M059J (cell line): Measurements from ENCODE around the gene KCNH1. TPM values are rescaled to one million over a fixed set of nuclear protein-coding genes. Genes with fewer than 3 reads are reported as not detected.

Source experiments
- DNase-seq: peaks from one replicate; pipeline ENCODE4 v3.0.0-alpha.2; 2012; ENCODE audit warnings: low read depth
- total RNA-seq: library from RNA; depleted of rRNA; stranded (reverse); fragments of >200 nt; shearing (Covaris generic); gene quantifications from 2 replicates; pipeline ENCODE4 v1.2.3, GENCODE V29; 2014

KCNH1 gene
- total RNA-seq, 1 experiment from 2014 or later: 3.2 TPM

DNA sequence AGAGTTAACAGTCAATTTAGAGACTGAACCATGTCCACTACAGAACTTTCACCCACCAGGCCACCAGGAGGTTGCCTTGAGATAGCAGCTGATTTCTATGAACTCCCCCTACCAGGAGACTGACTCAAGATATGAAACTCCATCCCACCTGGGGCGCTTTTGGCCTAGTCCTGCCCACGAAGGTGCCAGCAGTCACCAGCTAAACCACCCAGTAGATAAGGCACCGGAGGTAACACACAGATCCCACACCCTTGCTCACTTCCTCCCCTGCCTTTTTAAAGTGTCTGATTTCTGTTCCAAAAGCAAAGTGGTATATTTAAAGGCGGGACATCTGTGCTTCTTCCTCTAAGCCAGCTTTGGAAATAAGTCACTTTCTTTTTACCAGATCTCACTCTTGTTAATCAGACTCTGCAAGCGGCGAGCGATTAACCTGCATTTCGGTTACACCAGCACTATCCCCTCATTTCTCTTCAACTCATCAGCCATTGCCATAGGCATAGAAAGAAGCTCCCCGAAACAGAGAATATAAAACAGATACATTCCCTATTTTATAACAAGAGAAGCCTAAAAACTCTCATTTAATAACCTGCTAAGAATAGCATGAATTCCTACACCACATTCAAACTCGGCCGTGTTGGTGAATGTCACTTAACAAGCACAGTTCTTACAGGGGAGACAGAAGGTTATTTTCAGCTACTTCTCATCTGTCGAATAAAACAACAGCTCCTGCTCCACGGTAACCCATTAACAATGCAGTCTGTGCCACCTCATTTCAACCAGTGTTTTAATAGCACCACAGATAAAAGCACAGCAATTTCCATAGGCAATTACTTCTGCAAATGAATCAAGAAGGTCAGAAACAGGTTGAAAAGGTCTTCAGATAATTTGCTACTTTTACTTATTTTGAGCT lies 318.1 kb downstream of the KCNH1 start:
- DNase-seq: peak; percentile 37

DNA sequence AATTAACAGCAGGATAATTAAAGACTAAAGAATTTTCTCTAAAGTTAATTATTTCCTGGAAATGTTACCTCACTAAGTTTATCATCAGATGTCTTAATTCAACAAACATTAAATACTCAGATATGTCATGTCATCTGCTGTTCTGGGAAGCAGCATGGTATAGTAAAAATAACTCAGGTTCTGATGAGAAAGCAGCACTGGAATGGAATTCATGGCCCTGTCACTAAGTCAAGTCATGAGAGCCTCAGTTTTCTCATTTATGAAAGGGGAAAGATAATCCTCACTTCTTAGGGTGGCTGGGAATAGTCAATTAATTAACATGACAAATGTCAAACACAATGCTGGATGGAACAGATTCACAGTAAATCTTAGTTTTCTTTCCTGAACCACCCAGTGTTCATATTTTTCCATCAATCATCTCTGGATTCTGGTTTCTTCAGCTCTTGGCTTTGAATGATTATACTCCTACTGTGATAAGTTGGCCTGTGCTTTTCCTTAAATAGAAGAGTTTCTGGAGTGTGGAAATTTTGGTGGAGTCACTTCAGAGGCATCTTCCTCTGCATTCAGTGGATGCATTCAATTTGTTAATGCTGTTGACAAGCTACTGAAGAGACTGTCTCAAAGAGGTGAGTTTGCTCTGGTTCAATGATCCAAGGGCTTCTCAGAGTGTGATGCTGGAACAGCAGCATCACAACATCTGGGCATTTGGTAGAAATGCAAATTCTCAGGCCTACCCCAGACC lies 319.4 kb downstream of the KCNH1 start:
- DNase-seq: no peak

DNA sequence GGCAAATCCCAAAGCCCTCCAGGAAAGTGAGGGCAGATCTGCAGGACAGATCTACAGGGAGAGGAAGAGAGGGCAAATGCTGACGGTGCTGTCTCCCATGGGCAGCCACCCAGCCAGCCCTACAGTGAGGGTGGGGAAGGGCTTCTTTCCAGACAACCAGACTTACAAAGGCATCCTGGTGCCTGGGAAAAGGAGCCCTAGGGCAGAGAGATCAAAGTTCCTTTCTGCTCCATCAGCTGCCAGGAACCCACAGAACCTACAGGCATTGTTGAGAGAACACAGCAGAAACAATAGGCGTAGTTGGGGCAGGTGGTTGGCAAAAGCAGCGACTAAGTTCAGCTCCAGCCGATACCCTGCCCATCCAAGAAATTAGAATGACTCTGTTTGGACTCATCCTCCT lies 332.4 kb downstream of the KCNH1 start:
- no peak for DNase-seq

DNA sequence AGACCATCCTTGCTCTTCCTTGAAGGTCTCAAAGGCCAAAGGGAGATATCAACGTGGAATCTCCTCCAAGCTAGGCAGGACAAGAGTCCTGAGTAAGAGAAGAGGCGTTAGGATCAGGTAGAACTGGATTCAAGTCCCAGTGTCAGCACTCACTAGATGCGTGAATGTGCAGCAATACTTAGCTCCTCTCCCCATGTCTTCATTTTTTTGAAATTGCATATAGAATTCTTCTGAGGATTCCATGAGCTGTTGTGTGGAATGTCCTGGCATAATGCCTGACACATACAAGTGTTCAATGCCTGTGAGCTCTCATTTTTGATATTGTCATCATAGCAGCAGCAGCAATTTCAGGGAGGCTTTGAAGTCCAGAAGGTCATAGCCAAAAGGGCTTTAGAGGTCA lies 333.2 kb downstream of the KCNH1 start:
- no peak for DNase-seq

DNA sequence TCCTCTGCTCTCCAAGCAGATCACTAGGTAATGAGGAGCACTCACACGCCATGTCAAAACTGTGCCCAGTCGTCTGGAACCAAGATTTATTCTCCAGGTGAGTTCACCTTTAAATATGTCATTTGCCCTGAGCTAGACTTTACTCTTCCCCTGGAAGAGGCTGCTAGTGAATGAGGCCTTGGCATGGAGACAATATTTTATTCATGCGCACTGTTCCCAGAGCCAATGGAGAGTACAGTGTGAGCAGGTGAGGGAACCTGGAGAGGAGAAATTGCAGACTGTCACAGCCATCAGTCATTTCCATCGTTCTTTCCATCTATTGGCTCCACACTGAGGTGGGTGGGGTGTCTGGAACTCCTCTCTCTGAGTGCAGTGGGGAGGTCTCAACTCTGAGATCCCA lies 333.6 kb downstream of the KCNH1 start:
- no peak for DNase-seq

DNA sequence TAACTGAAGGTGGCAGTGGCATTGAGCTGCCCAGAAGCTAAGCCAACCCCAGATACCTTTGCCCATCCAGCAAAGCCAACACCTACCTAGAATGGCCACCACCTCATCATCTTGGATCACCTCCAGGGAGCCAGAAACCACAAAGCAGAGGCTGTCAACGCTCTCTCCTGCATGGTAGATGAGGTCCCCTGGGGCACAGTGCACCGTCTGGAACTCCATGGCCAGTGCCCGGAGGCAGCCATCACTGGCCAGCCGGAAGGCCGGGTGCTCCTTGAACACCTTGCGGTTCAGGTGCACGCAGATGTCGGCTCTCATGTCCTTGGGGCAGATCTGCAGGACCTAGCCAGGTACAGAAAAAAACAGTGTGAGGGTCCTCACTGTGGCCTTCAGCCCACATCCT lies 336.5 kb downstream of the KCNH1 start:
- DNase-seq: peak; percentile 68

DNA sequence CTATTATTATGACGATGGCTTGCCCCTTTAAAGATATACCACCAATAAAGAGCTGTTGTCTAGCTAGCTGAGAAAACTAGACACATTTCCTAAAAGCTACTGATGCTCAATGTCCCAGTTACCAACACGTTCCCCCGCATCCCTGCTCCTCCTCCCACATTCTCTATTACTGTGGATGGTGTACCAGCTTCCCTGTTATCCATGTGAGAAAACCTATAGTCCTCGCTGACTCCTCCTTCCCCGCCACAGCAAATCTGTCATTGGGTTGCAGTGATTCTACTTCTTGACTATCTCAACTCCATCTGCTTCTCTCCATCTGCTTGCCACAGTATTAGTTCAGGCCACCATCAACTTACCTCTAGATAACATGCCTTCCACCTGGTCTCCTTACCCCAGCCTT lies 337.5 kb downstream of the KCNH1 start:
- no peak for DNase-seq

DNA sequence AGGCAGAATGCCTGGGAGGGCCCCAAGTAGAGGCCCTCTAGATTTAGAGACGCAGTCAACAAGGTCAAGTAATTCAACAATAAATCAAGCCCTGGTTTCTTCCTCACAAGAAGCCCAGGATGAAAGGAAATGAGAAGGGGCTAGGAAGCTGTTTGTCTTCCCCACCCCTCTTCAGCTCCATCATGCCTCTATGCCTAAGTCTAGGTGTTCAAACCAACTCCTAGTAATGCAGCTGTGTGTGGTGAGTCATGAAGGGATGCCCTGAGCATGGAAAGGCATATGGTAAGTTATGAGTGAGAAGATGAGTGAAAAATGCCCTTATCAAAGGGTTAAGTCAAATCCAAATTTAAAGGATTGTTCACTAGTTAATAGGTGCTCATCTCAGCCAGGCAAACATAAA lies 339.5 kb downstream of the KCNH1 start:
- DNase-seq: no peak

DNA sequence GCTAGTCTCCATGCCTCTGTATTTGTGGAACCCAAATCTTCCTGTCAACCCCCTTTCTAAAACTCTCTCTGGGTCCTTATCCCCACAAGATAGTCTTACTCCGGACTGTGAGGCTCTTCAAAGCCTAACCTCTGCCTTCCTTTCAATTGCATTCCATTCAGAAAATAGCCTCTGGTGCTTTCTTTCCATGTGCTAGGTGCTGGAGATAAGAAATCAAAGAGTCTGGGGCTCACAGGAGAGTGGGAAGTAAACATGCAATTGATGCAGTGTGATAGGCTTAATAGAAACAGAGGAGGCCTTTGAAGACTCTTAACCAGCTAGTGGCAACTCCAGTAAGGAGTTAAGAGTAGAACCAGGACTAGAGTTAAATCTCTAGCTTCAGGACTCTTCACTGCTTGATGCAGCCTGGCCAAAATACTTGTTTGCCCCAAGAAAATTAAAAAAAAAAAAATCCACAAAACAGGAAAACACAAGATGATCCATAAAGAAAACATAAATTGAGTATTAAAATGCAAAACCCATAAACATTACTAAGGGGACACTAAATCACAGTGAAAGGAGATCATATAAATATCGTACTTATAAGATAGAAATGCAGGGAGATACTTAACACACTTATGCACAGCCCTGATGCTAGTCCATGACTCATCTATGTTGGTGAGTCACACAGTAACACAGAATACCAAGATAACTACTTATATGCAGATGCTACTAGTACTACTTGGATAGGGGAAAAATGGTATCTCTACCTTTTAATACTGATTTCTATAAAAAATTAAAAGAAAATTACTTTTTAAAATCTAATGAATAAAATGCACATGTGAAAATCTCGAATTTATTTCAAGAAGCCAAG lies 341.5 kb downstream of the KCNH1 start:
- peak; percentile 90 for DNase-seq

DNA sequence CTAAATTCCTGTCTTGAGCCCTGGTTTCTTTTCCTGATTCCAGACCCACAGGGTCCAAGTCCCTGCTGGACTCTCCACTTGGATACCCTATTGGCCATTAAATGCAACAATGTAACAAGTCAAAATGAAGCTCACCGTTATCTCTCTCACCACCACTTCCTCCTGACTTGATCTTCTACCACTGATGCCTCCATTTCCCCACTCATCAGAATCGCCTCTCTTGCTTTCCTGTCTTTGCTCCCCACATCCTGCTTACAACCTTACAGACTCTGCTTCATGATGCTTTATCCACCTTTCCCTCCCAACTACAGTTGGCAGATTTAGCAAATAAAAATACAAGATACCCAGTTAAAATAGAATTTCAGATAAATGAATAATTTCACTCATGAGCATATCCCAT lies 343.8 kb downstream of the KCNH1 start:
- DNase-seq: no peak

DNA sequence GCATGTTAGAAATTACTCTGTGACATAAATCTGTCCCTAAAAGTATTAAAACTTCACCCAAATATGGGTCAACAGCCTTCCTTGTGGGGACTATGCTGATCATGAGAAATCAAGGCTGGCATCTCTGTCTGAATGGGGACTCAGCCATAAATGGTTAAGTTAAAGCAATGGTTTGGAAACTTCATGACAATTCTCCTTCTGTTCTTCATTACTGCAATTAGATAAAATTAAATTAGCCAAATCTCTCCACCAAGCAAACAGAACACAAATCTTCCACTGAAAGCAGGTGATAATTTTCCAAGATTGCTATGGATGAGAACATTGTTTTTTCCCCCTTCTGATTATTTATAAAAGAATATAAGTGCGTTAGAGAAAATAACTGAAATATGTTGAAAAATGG lies 346.1 kb downstream of the KCNH1 start:
- DNase-seq: no peak

DNA sequence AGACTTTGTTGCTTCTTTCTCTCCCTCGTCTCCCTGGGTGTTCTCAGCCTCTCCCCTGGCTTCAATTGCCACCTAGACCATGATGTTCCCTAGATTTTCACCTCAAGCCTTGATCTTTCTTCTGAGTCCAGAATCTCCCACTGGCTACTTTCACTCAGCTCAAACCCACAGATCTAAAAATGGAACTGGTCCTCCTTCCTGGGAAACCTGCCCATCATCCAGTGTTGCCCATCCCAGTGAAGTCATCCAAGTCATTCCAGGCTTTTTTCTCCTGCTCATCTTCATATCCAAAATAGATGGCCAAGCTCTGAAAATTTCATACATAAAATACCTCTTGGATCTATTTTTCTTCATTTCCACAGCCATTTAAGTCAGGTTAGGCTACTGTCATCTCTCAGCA lies 347.4 kb downstream of the KCNH1 start:
- DNase-seq: no peak

DNA sequence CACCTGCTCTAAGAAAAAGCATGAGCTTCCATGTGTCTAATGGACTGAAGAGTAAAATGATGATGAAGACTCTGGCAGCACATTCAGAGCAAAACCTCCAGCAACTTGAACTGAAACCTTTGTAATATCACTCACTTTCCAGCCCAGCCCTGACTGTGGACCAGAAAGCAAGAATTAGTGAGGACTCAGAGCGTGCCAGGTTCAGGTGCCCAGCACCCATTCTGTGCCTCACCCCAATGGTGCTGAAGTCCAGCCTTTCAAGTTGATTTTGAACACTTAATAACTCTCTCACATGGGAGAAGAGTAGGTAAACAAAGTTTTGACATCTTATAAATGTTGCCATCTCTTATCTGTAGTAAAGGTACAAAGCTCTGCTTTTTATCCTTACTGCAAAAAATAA lies 350.0 kb downstream of the KCNH1 start:
- no peak for DNase-seq

DNA sequence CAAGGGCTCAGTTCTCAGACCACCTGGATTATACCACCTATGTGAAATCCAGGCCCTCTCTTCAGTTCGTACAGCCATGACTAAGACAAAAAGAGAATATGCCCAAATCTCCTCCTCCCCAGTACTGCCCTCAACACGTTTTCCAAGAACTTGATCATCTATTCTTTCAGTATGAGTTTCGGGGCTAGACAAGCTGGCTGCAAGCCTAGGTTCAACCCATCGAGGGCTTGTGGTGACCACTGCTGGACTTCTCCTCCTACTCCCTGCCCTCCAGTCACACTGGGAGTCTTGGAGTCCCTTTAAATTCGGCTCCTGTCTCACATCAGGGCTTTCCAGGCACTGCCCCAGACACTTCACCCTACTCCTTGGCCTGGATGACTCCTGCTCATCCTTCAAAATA lies 352.3 kb downstream of the KCNH1 start:
- no peak for DNase-seq

DNA sequence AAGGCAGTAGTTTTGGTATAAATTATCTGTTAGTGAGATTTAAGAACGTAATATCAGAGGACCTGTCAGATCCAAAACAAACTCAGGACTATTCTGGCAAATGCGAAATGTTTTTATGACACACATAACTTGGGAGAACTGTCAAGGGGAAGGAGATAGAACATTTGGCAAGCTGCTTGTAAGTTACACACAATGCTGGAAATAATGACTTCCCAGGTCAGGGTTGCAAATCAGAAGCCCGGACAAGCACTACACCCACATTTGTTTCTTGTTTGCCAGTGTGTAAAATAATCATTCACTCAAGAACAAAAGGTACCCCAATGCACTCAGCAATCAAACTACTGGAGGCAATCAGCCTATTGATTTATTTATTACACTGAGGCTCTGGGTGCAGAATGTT lies 354.7 kb downstream of the KCNH1 start:
- DNase-seq: no peak

DNA sequence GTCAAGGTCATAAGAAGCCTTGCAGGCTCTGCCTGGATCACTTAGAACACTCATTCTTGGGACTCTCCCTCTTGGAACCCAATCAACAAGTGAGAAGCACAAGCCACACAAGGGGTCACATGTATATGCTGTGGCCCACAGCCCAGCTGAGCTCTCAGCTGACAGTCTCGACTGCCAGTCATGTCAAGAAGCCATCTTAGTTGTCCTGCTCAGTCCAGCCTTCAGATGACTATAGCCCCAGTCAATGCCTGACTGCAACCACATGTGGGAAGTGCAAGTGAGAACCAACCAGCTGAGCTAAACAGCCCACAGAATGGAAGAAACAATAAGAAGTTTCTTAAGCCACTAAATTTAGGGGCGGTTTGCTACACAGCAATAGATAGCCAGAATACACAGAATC lies 356.0 kb downstream of the KCNH1 start:
- no peak for DNase-seq

DNA sequence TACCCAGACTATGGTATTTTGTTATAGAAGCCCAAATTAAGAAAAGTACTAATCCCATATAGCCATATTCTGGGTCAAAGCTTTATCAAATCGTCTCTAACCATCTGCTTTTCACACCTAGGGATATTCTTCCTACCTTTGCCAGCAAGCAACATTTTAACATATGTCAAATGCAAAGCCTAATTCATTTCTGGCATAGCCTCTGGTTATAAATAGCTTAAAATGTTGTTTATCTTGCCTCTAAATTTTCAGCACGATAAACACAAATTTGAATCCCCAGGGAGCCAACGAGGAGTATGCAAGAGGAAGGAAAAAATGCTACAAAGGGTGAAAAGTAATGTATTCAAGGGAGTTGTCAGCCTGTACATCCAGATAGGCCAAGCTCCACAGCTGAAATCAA lies 357.2 kb downstream of the KCNH1 start:
- no peak for DNase-seq

DNA sequence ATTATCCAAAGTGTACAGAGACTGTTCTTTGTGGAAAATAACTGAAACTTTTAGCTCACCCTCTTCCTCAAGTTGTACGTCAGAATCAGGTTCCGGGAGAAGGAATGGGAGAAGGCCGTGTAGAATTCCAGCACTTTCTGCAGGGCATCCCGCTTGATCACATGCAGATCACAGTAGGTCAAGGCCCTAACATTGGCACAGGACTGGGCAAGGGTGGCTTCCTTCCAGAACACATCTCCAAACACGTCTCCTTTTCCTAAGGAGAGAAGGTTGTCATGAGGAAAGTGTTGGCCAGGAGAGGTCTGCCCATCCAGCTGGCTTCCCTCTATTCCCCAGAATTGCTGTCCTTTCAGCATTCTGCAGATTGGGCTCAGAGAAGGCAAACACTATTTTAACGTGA lies 358.7 kb downstream of the KCNH1 start:
- no peak for DNase-seq

DNA sequence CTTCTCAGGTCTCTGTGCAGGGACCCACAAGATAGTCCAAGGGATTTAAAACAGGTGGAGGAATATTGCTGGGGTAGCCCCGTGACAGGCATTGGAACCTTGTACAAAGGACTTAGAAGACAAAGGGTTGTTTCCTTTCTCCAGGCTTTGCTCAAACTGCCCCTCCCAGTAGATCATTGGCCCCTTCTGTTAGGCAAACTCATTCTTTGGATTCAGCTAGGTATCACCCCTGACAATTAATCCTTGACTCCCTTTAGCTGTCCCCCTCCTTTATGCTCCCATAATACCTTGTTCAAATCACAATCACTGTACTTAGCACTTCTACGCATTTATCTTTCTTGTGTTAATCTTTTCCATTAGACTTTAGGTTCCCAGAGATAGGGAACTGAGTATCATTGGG lies 360.5 kb downstream of the KCNH1 start:
- DNase-seq: no peak

DNA sequence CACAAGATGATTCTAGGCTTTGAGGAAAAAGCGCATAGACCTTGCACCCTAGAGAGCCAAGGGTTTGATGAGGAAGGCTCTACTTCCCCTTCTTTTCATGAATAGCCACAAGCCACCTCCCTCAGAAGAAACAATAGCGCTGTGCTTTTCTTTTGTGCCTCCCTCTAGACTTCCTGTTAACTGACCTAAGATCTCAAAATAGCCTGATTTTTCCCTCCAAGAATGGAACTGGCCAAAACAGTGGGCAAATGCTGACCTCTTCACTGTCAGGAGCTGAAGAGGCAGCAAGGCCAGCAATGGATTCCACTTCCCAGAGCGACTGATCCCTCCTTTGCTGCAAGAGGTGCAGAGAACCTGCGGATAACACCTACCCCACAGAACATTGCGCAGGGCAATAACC lies 362.8 kb downstream of the KCNH1 start:
- DNase-seq: no peak

DNA sequence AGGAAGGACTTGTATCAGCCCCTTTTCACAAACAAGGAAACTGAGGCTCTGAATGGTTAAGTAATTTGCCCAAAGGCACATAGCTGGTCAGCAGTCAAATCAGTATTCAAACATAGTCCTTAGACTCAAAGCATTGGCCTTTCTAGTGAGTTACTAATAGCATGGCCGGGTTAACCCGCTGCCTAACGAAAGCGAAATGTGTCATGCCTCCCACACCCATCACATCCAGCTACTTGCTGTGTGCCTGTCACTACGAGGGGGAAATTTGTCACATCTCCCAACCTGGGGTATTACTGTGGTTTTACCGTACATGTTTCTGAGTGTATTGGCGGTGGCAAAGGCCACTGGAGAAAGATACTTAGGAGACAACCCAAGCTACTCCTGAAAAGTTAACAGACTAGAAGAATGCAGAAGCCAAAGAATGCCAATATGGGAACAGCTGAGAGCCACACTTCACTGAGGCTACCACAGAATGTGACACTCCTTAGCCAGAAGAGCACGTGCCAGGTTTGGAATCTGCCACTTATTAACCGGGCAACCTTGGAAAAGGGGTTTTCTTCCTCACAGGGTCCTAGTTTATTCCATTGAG lies 363.5 kb downstream of the KCNH1 start:
- DNase-seq: no peak

DNA sequence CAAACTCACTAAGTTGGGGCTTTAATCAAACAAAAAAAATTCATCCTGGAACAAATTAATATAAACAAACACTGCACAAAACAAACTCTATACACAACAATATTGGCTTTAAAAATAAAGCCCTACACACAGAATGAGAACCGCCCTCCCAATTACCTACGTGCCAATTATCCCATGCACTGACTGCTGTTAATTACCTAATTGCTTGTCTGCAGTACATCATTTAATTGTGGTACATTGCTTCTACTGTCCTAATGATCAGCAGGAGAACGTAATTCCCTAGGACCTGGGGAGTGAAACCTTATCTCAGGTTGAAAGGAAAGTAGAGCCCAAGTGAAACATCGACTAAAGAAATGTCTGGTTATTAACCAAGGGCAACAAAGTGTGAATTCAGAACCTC lies 364.5 kb downstream of the KCNH1 start:
- no peak for DNase-seq
